Gastroesophageal sphincter (tissue), 3 donors: ENCODE results near the gene PRKCZ.

ENCODE experiments used
- POLR2A ChIP-seq, 2 donors: fragments of 450-650 bp; IDR thresholded peaks; one replicate each; pipeline ENCODE4 v1.6.1; 2017; ENCODE audit warnings: antibody characterized with exemption in 2 of 2, mild to moderate bottlenecking in 2 of 2, moderate library complexity in 1 of 2
- POLR2AphosphoS5 ChIP-seq: sonication (generic); formaldehyde crosslinking; IDR thresholded peaks from one replicate; pipeline ENCODE4 v1.6.1; 2017; ENCODE audit warnings: antibody characterized with exemption
- TF ChIP-seq, protein P1 (sequence below), 4 experiments: fragments of 200-600 bp in 2 of 4; fragments of 450-650 bp in 2 of 4; sonication (generic) in 1 of 4; IDR thresholded peaks; one replicate each; pipeline ENCODE4 v1.5.1; 2017 to 2019; ENCODE audit warnings: antibody characterized with exemption in 4 of 4, mild to moderate bottlenecking in 2 of 4, moderate library complexity in 2 of 4

DNA sequence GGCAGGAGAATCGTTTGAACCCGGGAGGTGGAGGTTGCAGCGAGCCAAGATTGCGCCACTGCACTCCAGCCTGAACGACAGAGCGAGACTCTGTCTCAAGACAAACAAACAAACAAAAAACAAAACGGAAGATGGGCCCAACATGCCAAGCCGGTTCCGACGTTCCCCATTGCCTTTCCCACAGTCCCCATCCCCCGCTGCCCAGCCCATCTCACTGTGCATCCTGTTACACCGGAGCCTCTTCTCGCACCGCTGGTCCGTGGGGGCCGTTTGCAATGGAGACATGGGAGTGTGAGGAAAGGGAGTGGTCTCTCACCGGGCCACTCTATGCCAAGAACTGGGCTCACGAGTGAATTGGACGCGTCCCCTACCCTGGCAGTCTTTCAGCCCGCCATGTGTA is 45.4 kb upstream of the PRKCZ start:
- TF ChIP-seq, protein P1, sequence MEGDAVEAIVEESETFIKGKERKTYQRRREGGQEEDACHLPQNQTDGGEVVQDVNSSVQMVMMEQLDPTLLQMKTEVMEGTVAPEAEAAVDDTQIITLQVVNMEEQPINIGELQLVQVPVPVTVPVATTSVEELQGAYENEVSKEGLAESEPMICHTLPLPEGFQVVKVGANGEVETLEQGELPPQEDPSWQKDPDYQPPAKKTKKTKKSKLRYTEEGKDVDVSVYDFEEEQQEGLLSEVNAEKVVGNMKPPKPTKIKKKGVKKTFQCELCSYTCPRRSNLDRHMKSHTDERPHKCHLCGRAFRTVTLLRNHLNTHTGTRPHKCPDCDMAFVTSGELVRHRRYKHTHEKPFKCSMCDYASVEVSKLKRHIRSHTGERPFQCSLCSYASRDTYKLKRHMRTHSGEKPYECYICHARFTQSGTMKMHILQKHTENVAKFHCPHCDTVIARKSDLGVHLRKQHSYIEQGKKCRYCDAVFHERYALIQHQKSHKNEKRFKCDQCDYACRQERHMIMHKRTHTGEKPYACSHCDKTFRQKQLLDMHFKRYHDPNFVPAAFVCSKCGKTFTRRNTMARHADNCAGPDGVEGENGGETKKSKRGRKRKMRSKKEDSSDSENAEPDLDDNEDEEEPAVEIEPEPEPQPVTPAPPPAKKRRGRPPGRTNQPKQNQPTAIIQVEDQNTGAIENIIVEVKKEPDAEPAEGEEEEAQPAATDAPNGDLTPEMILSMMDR (IDR thresholded peaks at IDR 0.05): no peak
- no peak for TF ChIP-seq POLR2AphosphoS5
- no peak for TF ChIP-seq POLR2A (IDR thresholded peaks at IDR 0.05)
